ENCODE data around the gene CFAP126. TPM values are rescaled to one million over a fixed set of nuclear protein-coding genes. Genes with fewer than 3 reads are reported as not detected.

CFAP126 gene
- total and polyA plus RNA-seq, 2 of the 13 experiments (the other 11 are each of a cell fraction or from before 2014, with no cell fraction given): not detected

DNA sequence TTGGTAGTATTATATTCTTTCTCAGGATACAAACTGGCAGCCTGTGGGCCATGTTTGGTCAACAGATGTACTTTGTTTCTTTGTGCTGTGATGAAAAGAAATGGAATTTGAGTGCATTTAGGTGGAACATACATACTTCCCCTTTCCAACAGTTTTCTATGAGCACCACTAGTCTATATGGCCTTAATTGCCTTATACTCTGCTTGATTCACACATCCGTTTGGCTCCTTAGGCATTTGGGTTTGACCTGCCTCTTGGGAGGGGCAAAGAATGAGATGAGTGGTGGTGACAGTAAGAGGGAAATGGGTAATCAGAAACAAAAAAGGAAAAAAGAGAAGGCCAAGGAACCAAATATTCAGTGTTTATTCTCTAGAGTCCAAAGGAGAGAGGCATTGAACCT lies 17.0 kb downstream of the CFAP126 start:
- no peaks in the 10 kb centered on the region for H4K20me1 ChIP-seq (ENCODE audit: insufficient read depth, low read length)
- FAIRE-seq: no peak
- no peak overlapping the region for H3K4me2 ChIP-seq (ENCODE audit: low read depth, low read length)
- intact Hi-C loops (cut with micrococcal nuclease; ENCODE audit: unreplicated experiment): no loop called here
- no peak overlapping the region for H2AFZ ChIP-seq (ENCODE audit: low read length)
- H3K9ac ChIP-seq (ENCODE audit: insufficient read depth, low read depth, low read length): no peak overlapping the region
- in situ Hi-C loops (cut with HindIII; ENCODE audit: extremely low pct_ligation_motif_present, low pct_unique_long_range_greater_than_20kb): no loop called here
- peaks cover 2% of the 10 kb centered on the region for H3K79me2 ChIP-seq (ENCODE audit: insufficient read depth, low read length)
- no peak overlapping the region for H3K27ac ChIP-seq (ENCODE audit: extremely low read length, insufficient read depth, low read length)
- no peak for DNase-seq (ENCODE audit: low spot score)
- H3K4me3 ChIP-seq (replicated peaks in 1 of 3; ENCODE audit: insufficient read depth in 1 of 3, low read depth in 2 of 3, low read length in 3 of 3): no peak overlapping the region
- ChIA-PET POLR2A (no interaction called here), CTCF (ENCODE audit: low intra/inter-chr PET ratio, low total read pairs) (no interaction called here)
- no TSS peak for BruUV-seq (replicated peaks)
- peaks cover 1 to 27% of the 10 kb centered on the region in 2 experiments; a peak in 4 of 5 replicates for H3K36me3 ChIP-seq (replicated peaks in 1 of 2; ENCODE audit: control insufficient read depth in 1 of 2, insufficient read depth in 2 of 2, low read length in 2 of 2)
- H3K27me3 ChIP-seq (ENCODE audit: control insufficient read depth in 1 of 2, insufficient read depth in 2 of 2, low read length in 2 of 2): no peaks in the 10 kb centered on the region
- WGBS (ENCODE audit: low lambda C conversion rate): 100% methylated on average over 1 of the region's 1 CpG
- H3K4me1 ChIP-seq (ENCODE audit: insufficient read depth, low read length): no peaks in the 10 kb centered on the region
- H3K9me3 ChIP-seq (ENCODE audit: low read length): no peaks in the 10 kb centered on the region
- ATAC-seq: no peak
- no peak for TF ChIP-seq TOPORS (CRISPR knock-in tag; IDR thresholded peaks at IDR 0.05)
- TF ChIP-seq ZNF607 (CRISPR knock-in tag; IDR thresholded peaks at IDR 0.05; ENCODE audit: borderline replicate concordance): no peak
- TF ChIP-seq, protein P1, sequence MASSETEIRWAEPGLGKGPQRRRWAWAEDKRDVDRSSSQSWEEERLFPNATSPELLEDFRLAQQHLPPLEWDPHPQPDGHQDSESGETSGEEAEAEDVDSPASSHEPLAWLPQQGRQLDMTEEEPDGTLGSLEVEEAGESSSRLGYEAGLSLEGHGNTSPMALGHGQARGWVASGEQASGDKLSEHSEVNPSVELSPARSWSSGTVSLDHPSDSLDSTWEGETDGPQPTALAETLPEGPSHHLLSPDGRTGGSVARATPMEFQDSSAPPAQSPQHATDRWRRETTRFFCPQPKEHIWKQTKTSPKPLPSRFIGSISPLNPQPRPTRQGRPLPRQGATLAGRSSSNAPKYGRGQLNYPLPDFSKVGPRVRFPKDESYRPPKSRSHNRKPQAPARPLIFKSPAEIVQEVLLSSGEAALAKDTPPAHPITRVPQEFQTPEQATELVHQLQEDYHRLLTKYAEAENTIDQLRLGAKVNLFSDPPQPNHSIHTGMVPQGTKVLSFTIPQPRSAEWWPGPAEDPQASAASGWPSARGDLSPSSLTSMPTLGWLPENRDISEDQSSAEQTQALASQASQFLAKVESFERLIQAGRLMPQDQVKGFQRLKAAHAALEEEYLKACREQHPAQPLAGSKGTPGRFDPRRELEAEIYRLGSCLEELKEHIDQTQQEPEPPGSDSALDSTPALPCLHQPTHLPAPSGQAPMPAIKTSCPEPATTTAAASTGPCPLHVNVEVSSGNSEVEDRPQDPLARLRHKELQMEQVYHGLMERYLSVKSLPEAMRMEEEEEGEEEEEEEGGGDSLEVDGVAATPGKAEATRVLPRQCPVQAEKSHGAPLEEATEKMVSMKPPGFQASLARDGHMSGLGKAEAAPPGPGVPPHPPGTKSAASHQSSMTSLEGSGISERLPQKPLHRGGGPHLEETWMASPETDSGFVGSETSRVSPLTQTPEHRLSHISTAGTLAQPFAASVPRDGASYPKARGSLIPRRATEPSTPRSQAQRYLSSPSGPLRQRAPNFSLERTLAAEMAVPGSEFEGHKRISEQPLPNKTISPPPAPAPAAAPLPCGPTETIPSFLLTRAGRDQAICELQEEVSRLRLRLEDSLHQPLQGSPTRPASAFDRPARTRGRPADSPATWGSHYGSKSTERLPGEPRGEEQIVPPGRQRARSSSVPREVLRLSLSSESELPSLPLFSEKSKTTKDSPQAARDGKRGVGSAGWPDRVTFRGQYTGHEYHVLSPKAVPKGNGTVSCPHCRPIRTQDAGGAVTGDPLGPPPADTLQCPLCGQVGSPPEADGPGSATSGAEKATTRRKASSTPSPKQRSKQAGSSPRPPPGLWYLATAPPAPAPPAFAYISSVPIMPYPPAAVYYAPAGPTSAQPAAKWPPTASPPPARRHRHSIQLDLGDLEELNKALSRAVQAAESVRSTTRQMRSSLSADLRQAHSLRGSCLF (CRISPR knock-in tag; IDR thresholded peaks at IDR 0.05; ENCODE audit: borderline replicate concordance): no peak
- TF ChIP-seq U2AF2 (IDR thresholded peaks at IDR 0.05; ENCODE audit: low read depth, low read length): no peak
- no peak for TF ChIP-seq GPN1 (CRISPR knock-in tag; IDR thresholded peaks at IDR 0.05; ENCODE audit: borderline replicate concordance)
- TF ChIP-seq HOXA5 (CRISPR knock-in tag; IDR thresholded peaks at IDR 0.05): no peak
- TF ChIP-seq, protein P2, sequence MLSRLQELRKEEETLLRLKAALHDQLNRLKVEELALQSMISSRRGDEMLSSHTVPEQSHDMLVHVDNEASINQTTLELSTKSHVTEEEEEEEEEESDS (CRISPR knock-in tag; IDR thresholded peaks at IDR 0.05; ENCODE audit: borderline replicate concordance): no peak
- TF ChIP-seq, protein P3, sequence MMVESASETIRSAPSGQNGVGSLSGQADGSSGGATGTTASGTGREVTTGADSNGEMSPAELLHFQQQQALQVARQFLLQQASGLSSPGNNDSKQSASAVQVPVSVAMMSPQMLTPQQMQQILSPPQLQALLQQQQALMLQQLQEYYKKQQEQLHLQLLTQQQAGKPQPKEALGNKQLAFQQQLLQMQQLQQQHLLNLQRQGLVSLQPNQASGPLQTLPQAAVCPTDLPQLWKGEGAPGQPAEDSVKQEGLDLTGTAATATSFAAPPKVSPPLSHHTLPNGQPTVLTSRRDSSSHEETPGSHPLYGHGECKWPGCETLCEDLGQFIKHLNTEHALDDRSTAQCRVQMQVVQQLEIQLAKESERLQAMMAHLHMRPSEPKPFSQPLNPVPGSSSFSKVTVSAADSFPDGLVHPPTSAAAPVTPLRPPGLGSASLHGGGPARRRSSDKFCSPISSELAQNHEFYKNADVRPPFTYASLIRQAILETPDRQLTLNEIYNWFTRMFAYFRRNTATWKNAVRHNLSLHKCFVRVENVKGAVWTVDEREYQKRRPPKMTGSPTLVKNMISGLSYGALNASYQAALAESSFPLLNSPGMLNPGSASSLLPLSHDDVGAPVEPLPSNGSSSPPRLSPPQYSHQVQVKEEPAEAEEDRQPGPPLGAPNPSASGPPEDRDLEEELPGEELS (CRISPR knock-in tag; IDR thresholded peaks at IDR 0.05): no peak
- TF ChIP-seq, protein P4, sequence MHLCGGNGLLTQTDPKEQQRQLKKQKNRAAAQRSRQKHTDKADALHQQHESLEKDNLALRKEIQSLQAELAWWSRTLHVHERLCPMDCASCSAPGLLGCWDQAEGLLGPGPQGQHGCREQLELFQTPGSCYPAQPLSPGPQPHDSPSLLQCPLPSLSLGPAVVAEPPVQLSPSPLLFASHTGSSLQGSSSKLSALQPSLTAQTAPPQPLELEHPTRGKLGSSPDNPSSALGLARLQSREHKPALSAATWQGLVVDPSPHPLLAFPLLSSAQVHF (CRISPR knock-in tag; IDR thresholded peaks at IDR 0.05): no peak
- no peak for TF ChIP-seq MTA3 (CRISPR knock-in tag; IDR thresholded peaks at IDR 0.05)
- TF ChIP-seq, protein P5, sequence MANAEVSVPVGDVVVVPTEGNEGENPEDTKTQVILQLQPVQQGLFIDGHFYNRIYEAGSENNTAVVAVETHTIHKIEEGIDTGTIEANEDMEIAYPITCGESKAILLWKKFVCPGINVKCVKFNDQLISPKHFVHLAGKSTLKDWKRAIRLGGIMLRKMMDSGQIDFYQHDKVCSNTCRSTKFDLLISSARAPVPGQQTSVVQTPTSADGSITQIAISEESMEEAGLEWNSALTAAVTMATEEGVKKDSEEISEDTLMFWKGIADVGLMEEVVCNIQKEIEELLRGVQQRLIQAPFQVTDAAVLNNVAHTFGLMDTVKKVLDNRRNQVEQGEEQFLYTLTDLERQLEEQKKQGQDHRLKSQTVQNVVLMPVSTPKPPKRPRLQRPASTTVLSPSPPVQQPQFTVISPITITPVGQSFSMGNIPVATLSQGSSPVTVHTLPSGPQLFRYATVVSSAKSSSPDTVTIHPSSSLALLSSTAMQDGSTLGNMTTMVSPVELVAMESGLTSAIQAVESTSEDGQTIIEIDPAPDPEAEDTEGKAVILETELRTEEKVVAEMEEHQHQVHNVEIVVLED (CRISPR knock-in tag; IDR thresholded peaks at IDR 0.05; ENCODE audit: borderline replicate concordance): no peak
- TF ChIP-seq, protein P6, sequence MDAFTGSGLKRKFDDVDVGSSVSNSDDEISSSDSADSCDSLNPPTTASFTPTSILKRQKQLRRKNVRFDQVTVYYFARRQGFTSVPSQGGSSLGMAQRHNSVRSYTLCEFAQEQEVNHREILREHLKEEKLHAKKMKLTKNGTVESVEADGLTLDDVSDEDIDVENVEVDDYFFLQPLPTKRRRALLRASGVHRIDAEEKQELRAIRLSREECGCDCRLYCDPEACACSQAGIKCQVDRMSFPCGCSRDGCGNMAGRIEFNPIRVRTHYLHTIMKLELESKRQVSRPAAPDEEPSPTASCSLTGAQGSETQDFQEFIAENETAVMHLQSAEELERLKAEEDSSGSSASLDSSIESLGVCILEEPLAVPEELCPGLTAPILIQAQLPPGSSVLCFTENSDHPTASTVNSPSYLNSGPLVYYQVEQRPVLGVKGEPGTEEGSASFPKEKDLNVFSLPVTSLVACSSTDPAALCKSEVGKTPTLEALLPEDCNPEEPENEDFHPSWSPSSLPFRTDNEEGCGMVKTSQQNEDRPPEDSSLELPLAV (CRISPR knock-in tag; conservative IDR thresholded peaks at IDR 0.05; ENCODE audit: low read depth): no peak
- no peak for TF ChIP-seq KLF13 (CRISPR knock-in tag; IDR thresholded peaks at IDR 0.05)
- TF ChIP-seq SALL1 (CRISPR knock-in tag; IDR thresholded peaks at IDR 0.05): no peak

All from HepG2 (cell line).